DND-41 (cell line): ENCODE results near the gene PCDHGA1.

Experiments used
- EZH2 ChIP-seq: IDR thresholded peaks from 3 replicates; pipeline ENCODE4 v1.6.1; 2012; ENCODE audit warnings: borderline replicate concordance, low read depth, mild to moderate bottlenecking, moderate library complexity, low read length, inconsistent platforms; ENCODE audit not compliant: severe bottlenecking
- TF ChIP-seq, protein P1 (sequence below): IDR thresholded peaks from 2 replicates; pipeline ENCODE4 v1.5.1; 2012; ENCODE audit warnings: borderline replicate concordance, low read length, moderate library complexity, mild to moderate bottlenecking; ENCODE audit not compliant: poor library complexity, severe bottlenecking; ENCODE audit errors: extremely low read depth

DNA sequence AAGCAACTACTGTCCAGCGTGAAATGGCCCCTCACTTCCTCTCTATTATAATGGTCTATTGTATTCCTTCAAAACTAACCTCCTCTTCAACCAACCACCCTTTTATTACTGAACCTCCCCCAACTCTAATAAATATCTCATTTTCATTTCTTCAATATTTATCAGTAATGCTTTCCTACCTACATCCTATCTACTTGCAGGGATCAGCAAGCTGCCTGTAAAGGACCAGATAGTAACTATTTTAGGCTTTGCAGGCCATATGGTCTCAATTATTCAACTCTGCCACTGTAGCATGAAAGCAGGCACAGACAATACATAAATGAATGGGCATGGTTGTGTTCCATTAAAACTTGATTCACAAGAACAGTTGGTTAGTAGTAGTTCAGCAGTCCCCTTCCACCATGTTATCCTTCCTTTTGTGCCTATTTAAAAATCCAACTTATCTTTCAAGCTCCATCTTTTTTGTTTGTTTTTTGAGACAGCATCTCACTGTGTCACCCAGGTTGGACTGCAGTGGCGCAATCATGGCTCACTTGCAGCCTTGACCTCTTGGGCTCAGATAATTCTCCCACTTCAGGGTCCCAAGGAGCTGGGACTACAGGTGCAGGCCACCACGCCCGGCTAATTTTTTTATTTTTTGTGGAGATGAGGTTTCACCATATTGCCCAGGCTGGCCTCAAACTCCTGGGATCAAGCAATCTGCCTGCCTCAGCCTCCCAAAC, 204.3 kb downstream of the PCDHGA1 start:
- TF ChIP-seq, protein P1, sequence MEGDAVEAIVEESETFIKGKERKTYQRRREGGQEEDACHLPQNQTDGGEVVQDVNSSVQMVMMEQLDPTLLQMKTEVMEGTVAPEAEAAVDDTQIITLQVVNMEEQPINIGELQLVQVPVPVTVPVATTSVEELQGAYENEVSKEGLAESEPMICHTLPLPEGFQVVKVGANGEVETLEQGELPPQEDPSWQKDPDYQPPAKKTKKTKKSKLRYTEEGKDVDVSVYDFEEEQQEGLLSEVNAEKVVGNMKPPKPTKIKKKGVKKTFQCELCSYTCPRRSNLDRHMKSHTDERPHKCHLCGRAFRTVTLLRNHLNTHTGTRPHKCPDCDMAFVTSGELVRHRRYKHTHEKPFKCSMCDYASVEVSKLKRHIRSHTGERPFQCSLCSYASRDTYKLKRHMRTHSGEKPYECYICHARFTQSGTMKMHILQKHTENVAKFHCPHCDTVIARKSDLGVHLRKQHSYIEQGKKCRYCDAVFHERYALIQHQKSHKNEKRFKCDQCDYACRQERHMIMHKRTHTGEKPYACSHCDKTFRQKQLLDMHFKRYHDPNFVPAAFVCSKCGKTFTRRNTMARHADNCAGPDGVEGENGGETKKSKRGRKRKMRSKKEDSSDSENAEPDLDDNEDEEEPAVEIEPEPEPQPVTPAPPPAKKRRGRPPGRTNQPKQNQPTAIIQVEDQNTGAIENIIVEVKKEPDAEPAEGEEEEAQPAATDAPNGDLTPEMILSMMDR = no peak
- no peak for TF ChIP-seq EZH2
